HCT116 (cell line): Measurements from ENCODE around the gene PLD4. TPM values are rescaled to one million over a fixed set of nuclear protein-coding genes. Genes with fewer than 3 reads are reported as not detected.

Source experiments
- ATAC-seq: fragments of 200-7000 bp; cut with Tn5 transposase; 2 replicates; pipeline ENCODE4 v1.9.1; 2020; ENCODE audit warnings: mild to moderate bottlenecking, moderate library complexity
- BruUV-seq: library from RNA; stranded (reverse); fragments of 400-500 nt; replicated peaks from 2 replicates; lab custom pipeline; 2021; lab: Mats Ljungman, UMichigan
- CTCF ChIA-PET: fragments of 300-600 bp; sonication (Branson Sonifier 250); formaldehyde crosslinking; loops from one replicate; lab custom pipeline; 2021; ENCODE audit warnings: antibody characterized with exemption; lab: Charles Lee
- POLR2A ChIA-PET: fragments of 300-600, 350-600 bp; sonication (Branson Sonifier 250); formaldehyde crosslinking; loops from one replicate; lab custom pipeline; 2021; ENCODE audit warnings: antibody characterized with exemption; lab: Charles Lee
- RAD21 ChIA-PET, 2 experiments: fragments of 300-600 bp; sonication (Branson Sonifier 250); formaldehyde crosslinking; loops; one replicate each; lab custom pipeline; 2023; ENCODE audit warnings: low total read pairs in 2 of 2; ENCODE audit not compliant: uncharacterized antibody in 2 of 2, unreplicated experiment in 2 of 2, low non-redundant PET in 1 of 2; lab: Charles Lee
- DNase-seq: peaks from one replicate; pipeline ENCODE4 v3.0.0-alpha.2; 2010; ENCODE audit warnings: low read depth, low spot score
- H2AFZ ChIP-seq: fragments of 200-600 bp; shearing (Covaris generic), sonication (generic); 2 replicates; pipeline ENCODE4 v1.6.1; 2017; ENCODE audit warnings: low read depth, mixed run types, mixed read lengths, antibody characterized with exemption, low read length; ENCODE audit not compliant: poor library complexity, severe bottlenecking
- H3K27ac ChIP-seq: 2 replicates; pipeline ENCODE4 v1.5.1; 2012; ENCODE audit warnings: low read depth, low read length
- H3K27me3 ChIP-seq: fragments of 200-600 bp; sonication (generic); 2 replicates; pipeline ENCODE4 v1.6.1; 2016; ENCODE audit warnings: mixed run types, low read length, mixed read lengths; ENCODE audit not compliant: insufficient read depth
- H3K36me3 ChIP-seq, 2 experiments: fragments of 200-500 bp in 1 of 2; fragments of 200-600 bp in 1 of 2; sonication (Bioruptor generic) in 1 of 2; sonication (generic) in 1 of 2; 2 replicates each; pipeline versions ENCODE4 v1.5.1 to v1.6.1; 2014 to 2016; ENCODE audit warnings: low read length in 2 of 2, inconsistent platforms in 1 of 2, mixed read lengths in 1 of 2, mixed run types in 1 of 2; ENCODE audit not compliant: insufficient read depth in 2 of 2, control insufficient read depth in 1 of 2
- H3K4me1 ChIP-seq, 2 experiments: fragments of 200-600 bp in 1 of 2; sonication (generic) in 1 of 2; 2 replicates each; pipeline versions ENCODE4 v1.5.1 to v1.6.1; 2012 to 2017; ENCODE audit warnings: low read length in 2 of 2, inconsistent platforms in 1 of 2, mild to moderate bottlenecking in 1 of 2, mixed read lengths in 1 of 2, mixed run types in 1 of 2, moderate library complexity in 1 of 2; ENCODE audit not compliant: insufficient read depth in 2 of 2, control insufficient read depth in 1 of 2
- H3K4me2 ChIP-seq: fragments of 200-600 bp; sonication (generic); 2 replicates; pipeline ENCODE4 v1.6.1; 2017; ENCODE audit warnings: mixed run types, low read length, mixed read lengths
- H3K4me3 ChIP-seq, 2 experiments: fragments of 200-600 bp in 1 of 2; sonication (generic) in 1 of 2; replicated peaks in 1 of 2; 2 replicates each; pipeline ENCODE4 v1.5.1; 2011 to 2016; ENCODE audit warnings: low read length in 2 of 2, control low read depth in 1 of 2, low read depth in 1 of 2, mild to moderate bottlenecking in 1 of 2, mixed read lengths in 1 of 2, mixed run types in 1 of 2
- H3K79me2 ChIP-seq: fragments of 200-600 bp; sonication (generic); 2 replicates; pipeline ENCODE4 v1.6.1; 2017; ENCODE audit warnings: mild to moderate bottlenecking, mixed run types, low read length, moderate library complexity, mixed read lengths; ENCODE audit not compliant: insufficient read depth
- H3K9ac ChIP-seq: fragments of 200-600 bp; sonication (generic); 2 replicates; pipeline ENCODE4 v1.6.1; 2016; ENCODE audit warnings: low read length, mixed read lengths
- H3K9me2 ChIP-seq: fragments of 200-600 bp; sonication (generic), shearing (Covaris generic); 2 replicates; pipeline ENCODE4 v1.6.1; 2017; ENCODE audit warnings: mixed run types, mild to moderate bottlenecking, moderate library complexity; ENCODE audit not compliant: insufficient read depth
- H3K9me3 ChIP-seq, 2 experiments: fragments of 200-500 bp in 1 of 2; fragments of 200-600 bp in 1 of 2; sonication (Bioruptor generic) in 1 of 2; sonication (generic) in 1 of 2; 2 replicates each; pipeline ENCODE4 v1.6.1; 2014 to 2017; ENCODE audit warnings: low read length in 2 of 2, mixed read lengths in 2 of 2, inconsistent platforms in 1 of 2, low read depth in 1 of 2, mild to moderate bottlenecking in 1 of 2, mixed run types in 1 of 2, moderate library complexity in 1 of 2; ENCODE audit not compliant: control insufficient read depth in 1 of 2, insufficient read depth in 1 of 2
- H4K20me1 ChIP-seq: fragments of 200-600 bp; sonication (generic), shearing (Covaris generic); 2 replicates; pipeline ENCODE4 v1.6.1; 2017; ENCODE audit warnings: mixed run types, mild to moderate bottlenecking, moderate library complexity; ENCODE audit not compliant: insufficient read depth
- ATF3 ChIP-seq: IDR thresholded peaks from 2 replicates; pipeline ENCODE4 v1.6.1; 2012
- JUND ChIP-seq: IDR thresholded peaks from 2 replicates; pipeline ENCODE4 v1.6.1; 2012
- POLR2A ChIP-seq: IDR thresholded peaks from 2 replicates; pipeline ENCODE4 v1.7.0; 2011; ENCODE audit warnings: borderline replicate concordance; ENCODE audit not compliant: insufficient read depth, insufficient read length; ENCODE audit errors: extremely low read depth
- POLR2AphosphoS5 ChIP-seq: IDR thresholded peaks from 2 replicates; pipeline ENCODE4 v1.6.1; 2011; ENCODE audit warnings: mild to moderate bottlenecking, low read depth, low read length, moderate library complexity
- SIN3A ChIP-seq: IDR thresholded peaks from 2 replicates; pipeline ENCODE4 v1.6.1; 2012; ENCODE audit warnings: low read depth
- ZFX ChIP-seq: fragments of 450-650 bp; IDR thresholded peaks from 2 replicates; pipeline ENCODE4 v1.6.1; 2017
- intact Hi-C: fragments of 100-400 bp; cut with micrococcal nuclease; formaldehyde crosslinking; loops from 2 replicates; pipeline ENCODE4 v1.10.0; 2022
- total RNA-seq: library from RNA; stranded (reverse); gene quantifications from one replicate; pipeline ENCODE4 v1.2.1, GENCODE V29; 2021; ENCODE audit not compliant: unreplicated experiment

The PLD4 gene
- total RNA-seq, 1 experiment from 2014 or later, result 0.12 TPM

- Histone ChIP-seq H3K4me2 (peak overlapping the region; percentile 90), H3K9me2 (no peaks in the 10 kb centered on the region), H3K4me3 (peak overlapping the region; percentile 15 to 41; a peak in 3 of 4 replicates), H3K79me2 (peaks cover 4% of the 10 kb centered on the region; the same call in 1 of the 2 replicates), H3K4me1 (peaks cover 73 to 95% of the 10 kb centered on the region in 2 experiments), H3K36me3 (no peaks in the 10 kb centered on the region), H2AFZ (no peak overlapping the region), H3K9ac (peak overlapping the region; percentile 80), H4K20me1 (no peaks in the 10 kb centered on the region), H3K9me3 (no peaks in the 10 kb centered on the region), H3K27me3 (no peaks in the 10 kb centered on the region), H3K27ac (peak overlapping the region; percentile 98)
- intact Hi-C loops, result loop anchor here (5.0 to 10.0 kb wide), 2 partner anchors 113 to 191 kb away; partner anchors contain the start of gene JAG2
- TF ChIP-seq ZFX, result no peak
- no peak for TF ChIP-seq POLR2A
- TF ChIP-seq POLR2AphosphoS5, result no peak
- TF ChIP-seq SIN3A, result no peak
- DNase-seq (no peak), ATAC-seq (no peak)
- BruUV-seq, result no TSS peak
- ChIA-PET CTCF (interaction anchor here (0.9 to 5.3 kb wide), 11 partner anchors 10 to 327 kb away, joined by 3 to 56 read pairs (median 4); partner anchors contain the start of genes BRF1, CDCA4 and CLBA1), POLR2A (interaction anchor here (1.1 to 2.5 kb wide), 4 partner anchors 41 to 53 kb away, joined by 3 to 10 read pairs (median 4); partner anchors contain the start of gene CDCA4), RAD21 (interaction anchor here (1.4 to 1.9 kb wide), 2 partner anchors 40 to 72 kb away, joined by 3 to 6 read pairs; no protein-coding TSS in a partner anchor)
These were observed 49.5 kb downstream of the PLD4 start for GRCh38 chr14:104974146-104974541.

- Histone ChIP-seq H3K4me1 (peaks cover 71 to 95% of the 10 kb centered on the region in 2 experiments), H3K9ac (peak overlapping the region; percentile 80), H4K20me1 (no peaks in the 10 kb centered on the region), H3K79me2 (peaks cover 4% of the 10 kb centered on the region; the same call in 1 of the 2 replicates), H3K36me3 (no peaks in the 10 kb centered on the region), H2AFZ (no peak overlapping the region), H3K9me3 (no peaks in the 10 kb centered on the region), H3K27me3 (no peaks in the 10 kb centered on the region), H3K4me2 (peak overlapping the region; percentile 90), H3K4me3 (no peak overlapping the region; a peak in 1 of 4 replicates), H3K27ac (peak overlapping the region; percentile 98), H3K9me2 (no peaks in the 10 kb centered on the region)
- ATAC-seq (no peak), DNase-seq (no peak)
- TF ChIP-seq JUND (no peak), ZFX (no peak), ATF3 (no peak)
- ChIA-PET RAD21 (interaction anchor here (1.4 to 1.9 kb wide), 2 partner anchors 40 to 71 kb away, joined by 3 to 6 read pairs; no protein-coding TSS in a partner anchor), POLR2A (interaction anchor here (1.0 to 2.1 kb wide), 3 partner anchors 42 to 71 kb away, joined by 3 to 5 read pairs (median 3); no protein-coding TSS in a partner anchor), CTCF (interaction anchor here (0.6 to 5.3 kb wide), 6 partner anchors 10 to 72 kb away, joined by 3 to 56 read pairs (median 4); no protein-coding TSS in a partner anchor)
- BruUV-seq, result no TSS peak
- intact Hi-C loops, result loop anchor here (5.0 to 10.0 kb wide), 2 partner anchors 112 to 190 kb away; partner anchors contain the start of gene JAG2
These were observed 50.1 kb downstream of the PLD4 start for GRCh38 chr14:104974665-104975390.
